Tibial nerve (tissue), 4 donors: Measurements from ENCODE around the gene F5.

ENCODE experiments used
- EP300 ChIP-seq, 2 donors: sonication (generic); formaldehyde crosslinking; IDR thresholded peaks; one replicate each; pipeline ENCODE4 v1.6.1; 2017; ENCODE audit warnings: antibody characterized with exemption in 2 of 2, mild to moderate bottlenecking in 1 of 2
- POLR2A ChIP-seq, 2 donors: fragments of 450-650 bp; IDR thresholded peaks; one replicate each; pipeline ENCODE4 v1.6.1; 2017; ENCODE audit warnings: antibody characterized with exemption in 2 of 2, mild to moderate bottlenecking in 2 of 2, moderate library complexity in 2 of 2
- TF ChIP-seq, protein P1 (sequence below), 5 experiments: fragments of 200-600 bp in 3 of 5; fragments of 450-650 bp in 2 of 5; sonication (generic) in 3 of 5; IDR thresholded peaks; one replicate each; pipeline ENCODE4 v1.5.1; 2016 to 2019; ENCODE audit warnings: antibody characterized with exemption in 5 of 5, mild to moderate bottlenecking in 3 of 5, moderate library complexity in 2 of 5

DNA sequence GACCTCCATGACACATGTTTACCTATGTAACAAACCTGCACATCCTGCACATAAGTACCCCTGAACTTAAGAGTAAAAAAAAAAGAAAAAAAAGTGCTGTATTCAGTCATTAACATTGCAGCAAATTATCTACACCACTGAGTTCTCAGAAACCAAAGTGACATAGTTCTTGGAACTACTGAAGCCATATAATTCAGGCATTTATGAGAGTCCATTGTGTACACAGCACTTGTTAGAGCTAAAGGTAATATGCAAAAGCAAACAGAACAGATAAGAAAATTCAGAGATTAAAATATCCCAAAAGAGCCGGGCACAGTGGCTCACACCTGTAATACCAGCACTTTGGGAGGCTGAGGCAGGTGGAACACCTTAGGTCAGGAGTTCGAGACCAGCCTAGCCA is 38.0 kb downstream of the F5 start:
- TF ChIP-seq POLR2A (IDR thresholded peaks at IDR 0.05): no peak
- TF ChIP-seq, protein P1, sequence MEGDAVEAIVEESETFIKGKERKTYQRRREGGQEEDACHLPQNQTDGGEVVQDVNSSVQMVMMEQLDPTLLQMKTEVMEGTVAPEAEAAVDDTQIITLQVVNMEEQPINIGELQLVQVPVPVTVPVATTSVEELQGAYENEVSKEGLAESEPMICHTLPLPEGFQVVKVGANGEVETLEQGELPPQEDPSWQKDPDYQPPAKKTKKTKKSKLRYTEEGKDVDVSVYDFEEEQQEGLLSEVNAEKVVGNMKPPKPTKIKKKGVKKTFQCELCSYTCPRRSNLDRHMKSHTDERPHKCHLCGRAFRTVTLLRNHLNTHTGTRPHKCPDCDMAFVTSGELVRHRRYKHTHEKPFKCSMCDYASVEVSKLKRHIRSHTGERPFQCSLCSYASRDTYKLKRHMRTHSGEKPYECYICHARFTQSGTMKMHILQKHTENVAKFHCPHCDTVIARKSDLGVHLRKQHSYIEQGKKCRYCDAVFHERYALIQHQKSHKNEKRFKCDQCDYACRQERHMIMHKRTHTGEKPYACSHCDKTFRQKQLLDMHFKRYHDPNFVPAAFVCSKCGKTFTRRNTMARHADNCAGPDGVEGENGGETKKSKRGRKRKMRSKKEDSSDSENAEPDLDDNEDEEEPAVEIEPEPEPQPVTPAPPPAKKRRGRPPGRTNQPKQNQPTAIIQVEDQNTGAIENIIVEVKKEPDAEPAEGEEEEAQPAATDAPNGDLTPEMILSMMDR (IDR thresholded peaks at IDR 0.05): no peak
- TF ChIP-seq EP300 (IDR thresholded peaks at IDR 0.05): no peak
